Placental pericyte (primary cell): ENCODE results near the gene PRR5. TPM values are rescaled to one million over a fixed set of nuclear protein-coding genes. Genes with fewer than 3 reads are reported as not detected.

Source experiments
- total RNA-seq: library from RNA; depleted of rRNA; stranded (reverse); fragments of >200 nt; gene quantifications from 2 replicates; pipeline ENCODE4 v1.2.3, GENCODE V29; 2012

The PRR5 gene, protein sequence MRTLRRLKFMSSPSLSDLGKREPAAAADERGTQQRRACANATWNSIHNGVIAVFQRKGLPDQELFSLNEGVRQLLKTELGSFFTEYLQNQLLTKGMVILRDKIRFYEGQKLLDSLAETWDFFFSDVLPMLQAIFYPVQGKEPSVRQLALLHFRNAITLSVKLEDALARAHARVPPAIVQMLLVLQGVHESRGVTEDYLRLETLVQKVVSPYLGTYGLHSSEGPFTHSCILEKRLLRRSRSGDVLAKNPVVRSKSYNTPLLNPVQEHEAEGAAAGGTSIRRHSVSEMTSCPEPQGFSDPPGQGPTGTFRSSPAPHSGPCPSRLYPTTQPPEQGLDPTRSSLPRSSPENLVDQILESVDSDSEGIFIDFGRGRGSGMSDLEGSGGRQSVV
- total RNA-seq = 14.7 and 27.6 TPM in 2 replicates

DNA sequence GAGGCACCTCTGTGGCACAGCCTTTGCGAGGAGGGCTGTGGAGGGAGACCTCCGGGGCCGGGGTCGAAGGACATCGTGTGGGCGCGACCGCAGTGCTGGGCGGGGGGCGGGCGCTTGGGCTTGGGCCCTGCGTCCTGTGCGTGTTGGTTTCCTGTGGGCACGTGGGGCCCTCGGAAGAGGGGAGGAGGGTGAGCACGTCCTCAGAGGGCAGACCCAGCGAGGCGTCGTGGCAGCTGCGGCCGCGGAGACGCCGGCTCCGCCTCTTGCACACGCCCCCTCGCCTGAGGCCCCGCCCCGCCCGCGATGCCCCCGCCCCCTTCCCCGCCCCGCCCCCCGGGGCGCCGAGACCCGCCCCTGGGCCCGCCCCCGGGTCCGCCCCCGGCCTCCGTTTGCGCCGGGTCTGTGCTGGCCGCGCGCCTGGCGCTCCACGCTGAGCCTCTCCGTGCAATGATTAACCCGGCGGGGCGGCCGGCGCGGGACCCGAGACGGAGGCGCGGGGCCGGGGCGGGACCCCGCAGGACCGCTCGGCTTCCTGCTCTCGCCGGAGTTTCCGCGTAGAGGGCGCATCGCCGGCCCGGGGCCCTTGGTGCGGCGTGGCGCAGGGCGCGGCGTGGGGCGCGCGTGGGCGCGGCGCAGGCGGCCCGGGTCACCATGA is at the start of gene PRR5:
TSS of gene PRR5 (plus strand) at position 381 of the 655 bp plus-strand sequence. CDS start at position 652, 271 bp downstream.

DNA sequence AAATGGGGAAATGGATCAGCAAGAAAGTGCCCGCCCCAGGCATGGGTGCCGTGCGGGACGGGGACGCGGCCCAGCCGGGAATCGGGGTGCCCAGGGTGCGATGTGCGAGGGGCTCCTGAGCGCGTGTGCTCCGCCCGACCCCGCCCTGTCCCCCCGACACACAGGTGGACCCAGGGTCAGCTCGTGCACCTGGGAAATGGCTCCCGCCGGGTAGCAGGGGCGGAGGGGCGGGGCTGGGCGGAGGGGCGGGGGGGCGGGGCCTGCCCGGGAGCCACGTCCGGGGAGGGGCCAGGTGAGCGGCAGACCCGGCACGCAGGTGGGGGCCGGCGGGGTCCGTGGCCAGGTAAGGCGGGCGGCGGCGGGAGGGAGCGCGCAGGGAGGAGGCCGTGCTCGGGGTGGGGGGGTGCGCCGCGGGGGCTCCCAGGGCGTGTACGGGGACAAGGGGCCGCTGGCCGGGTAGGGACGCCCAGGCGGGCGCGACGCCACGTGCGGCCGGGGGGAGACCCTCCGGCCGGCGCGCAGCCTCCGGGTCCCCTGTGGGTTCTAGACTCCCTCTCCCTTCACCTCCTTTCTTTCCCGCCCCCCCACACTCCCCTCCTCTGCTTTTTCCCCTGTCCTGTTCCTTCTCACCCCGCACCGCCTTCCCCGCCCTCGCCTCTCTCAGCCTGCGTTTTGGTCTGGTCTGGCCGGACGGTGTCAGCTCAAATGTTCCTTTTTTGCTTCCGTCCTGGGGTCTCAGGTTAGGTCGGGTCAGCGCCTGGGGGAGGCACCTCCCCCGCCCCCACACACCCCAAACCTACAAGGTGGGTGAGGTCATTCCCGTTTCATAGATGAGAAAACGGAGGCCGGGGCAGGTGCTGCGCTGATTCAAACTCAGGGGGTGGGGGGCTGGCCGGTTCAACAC is 50.5 kb downstream of the PRR5 start, which contains the start of gene ARHGAP8:
TSS of gene ARHGAP8 (plus strand) at position 291 of the 904 bp plus-strand sequence. CDS start 33,953 bp downstream, outside the sequence.

Other genes with a start within 250 kb of the PRR5 start
- gene RTL6, start 204.0 kb upstream of the PRR5 start, total RNA-seq = 30.4 and 31.4 TPM in 2 replicates
- gene ARHGAP8, start 50.4 kb downstream of the PRR5 start, total RNA-seq = under 0.01 and 0.22 TPM in 2 replicates